ENCODE measurements around the gene CITED4. TPM values are rescaled to one million over a fixed set of nuclear protein-coding genes. Genes with fewer than 3 reads are reported as not detected.

The CITED4 gene
- total and polyA plus RNA-seq, 10 of the 15 experiments (the other 5 are each of a cell fraction or from before 2014, with no cell fraction given): 0.13 to 0.64 (median 0.26) TPM; not detected in 6

DNA sequence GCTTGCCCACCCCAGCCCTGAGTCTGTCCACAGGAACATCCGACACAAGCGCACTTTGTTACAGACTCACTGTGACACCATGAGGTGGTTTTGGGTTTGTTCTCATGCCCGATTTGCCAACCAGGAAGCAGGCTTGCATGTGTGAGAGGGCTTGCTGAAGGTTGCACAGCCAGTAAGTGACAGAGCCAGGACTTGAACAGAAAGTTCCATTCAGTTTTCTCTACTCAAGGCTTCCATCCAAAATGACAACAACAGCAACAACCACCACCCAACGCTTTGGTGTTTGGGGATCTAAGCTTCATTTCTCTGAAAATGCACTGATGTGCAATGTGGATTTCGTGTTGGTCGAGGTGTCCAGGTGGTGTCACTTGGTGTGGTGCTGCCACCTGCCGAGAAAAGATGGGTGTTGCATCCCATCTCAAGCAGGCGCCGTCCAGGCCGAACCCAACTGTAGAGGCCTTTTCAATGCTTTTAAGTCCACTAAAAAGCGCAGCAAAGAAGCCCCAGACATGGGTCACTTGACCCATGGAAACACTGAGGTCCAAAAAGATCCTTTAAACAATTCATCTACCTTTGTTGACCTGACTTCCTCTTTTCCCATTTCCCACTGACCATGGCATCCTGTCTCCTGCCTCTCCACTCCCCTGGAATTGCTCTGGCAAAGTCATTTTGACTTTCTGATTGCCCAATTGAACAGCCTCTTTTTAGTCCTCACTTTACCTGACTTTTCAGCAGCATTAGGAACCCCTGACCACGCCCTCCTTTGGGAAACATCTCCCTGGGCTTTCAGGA lies 12.2 kb downstream of the CITED4 start (continued):
- TF ChIP-seq, protein P1, sequence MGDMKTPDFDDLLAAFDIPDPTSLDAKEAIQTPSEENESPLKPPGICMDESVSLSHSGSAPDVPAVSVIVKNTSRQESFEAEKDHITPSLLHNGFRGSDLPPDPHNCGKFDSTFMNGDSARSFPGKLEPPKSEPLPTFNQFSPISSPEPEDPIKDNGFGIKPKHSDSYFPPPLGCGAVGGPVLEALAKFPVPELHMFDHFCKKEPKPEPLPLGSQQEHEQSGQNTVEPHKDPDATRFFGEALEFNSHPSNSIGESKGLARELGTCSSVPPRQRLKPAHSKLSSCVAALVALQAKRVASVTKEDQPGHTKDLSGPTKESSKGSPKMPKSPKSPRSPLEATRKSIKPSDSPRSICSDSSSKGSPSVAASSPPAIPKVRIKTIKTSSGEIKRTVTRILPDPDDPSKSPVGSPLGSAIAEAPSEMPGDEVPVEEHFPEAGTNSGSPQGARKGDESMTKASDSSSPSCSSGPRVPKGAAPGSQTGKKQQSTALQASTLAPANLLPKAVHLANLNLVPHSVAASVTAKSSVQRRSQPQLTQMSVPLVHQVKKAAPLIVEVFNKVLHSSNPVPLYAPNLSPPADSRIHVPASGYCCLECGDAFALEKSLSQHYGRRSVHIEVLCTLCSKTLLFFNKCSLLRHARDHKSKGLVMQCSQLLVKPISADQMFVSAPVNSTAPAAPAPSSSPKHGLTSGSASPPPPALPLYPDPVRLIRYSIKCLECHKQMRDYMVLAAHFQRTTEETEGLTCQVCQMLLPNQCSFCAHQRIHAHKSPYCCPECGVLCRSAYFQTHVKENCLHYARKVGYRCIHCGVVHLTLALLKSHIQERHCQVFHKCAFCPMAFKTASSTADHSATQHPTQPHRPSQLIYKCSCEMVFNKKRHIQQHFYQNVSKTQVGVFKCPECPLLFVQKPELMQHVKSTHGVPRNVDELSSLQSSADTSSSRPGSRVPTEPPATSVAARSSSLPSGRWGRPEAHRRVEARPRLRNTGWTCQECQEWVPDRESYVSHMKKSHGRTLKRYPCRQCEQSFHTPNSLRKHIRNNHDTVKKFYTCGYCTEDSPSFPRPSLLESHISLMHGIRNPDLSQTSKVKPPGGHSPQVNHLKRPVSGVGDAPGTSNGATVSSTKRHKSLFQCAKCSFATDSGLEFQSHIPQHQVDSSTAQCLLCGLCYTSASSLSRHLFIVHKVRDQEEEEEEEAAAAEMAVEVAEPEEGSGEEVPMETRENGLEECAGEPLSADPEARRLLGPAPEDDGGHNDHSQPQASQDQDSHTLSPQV (IDR thresholded peaks at IDR 0.05): no peak
- TF ChIP-seq JUND (IDR thresholded peaks at IDR 0.05; ENCODE audit: low read depth, low read length) (no peak), RELA (IDR thresholded peaks at IDR 0.05; ENCODE audit: borderline replicate concordance, partially characterized antibody) (peak; percentile 69), HDAC6 (IDR thresholded peaks at IDR 0.05; ENCODE audit: unreplicated experiment) (no peak), DPF2 (IDR thresholded peaks at IDR 0.05) (no peak), PAX8 (IDR thresholded peaks at IDR 0.05) (no peak), PML (IDR thresholded peaks at IDR 0.05; ENCODE audit: low read length) (no peak), POU2F2 (IDR thresholded peaks at IDR 0.05; ENCODE audit: borderline replicate concordance, low read depth, low read length) (0 out of 3 replicates have a peak, but pooled peaks have one; percentile 55), ZNF622 (IDR thresholded peaks at IDR 0.05) (no peak), STAT3 (IDR thresholded peaks at IDR 0.05; ENCODE audit: low read depth, low read length) (no peak), NBN (IDR thresholded peaks at IDR 0.05) (0 out of 2 replicates have a peak, but pooled peaks have one; percentile 35), NR2F1 (conservative IDR thresholded peaks at IDR 0.05) (no peak), KLF5 (IDR thresholded peaks at IDR 0.05; ENCODE audit: partially characterized antibody) (no peak), MTA3 (IDR thresholded peaks at IDR 0.05; ENCODE audit: borderline replicate concordance, low read length) (no peak), CREM (IDR thresholded peaks at IDR 0.05; ENCODE audit: low read depth) (no peak), YY1 (IDR thresholded peaks at IDR 0.05; ENCODE audit: low read depth, low read length) (0 out of 2 replicates have a peak, but pooled peaks have one; percentile 47), ZSCAN29 (IDR thresholded peaks at IDR 0.05) (no peak), BRCA1 (IDR thresholded peaks at IDR 0.05; ENCODE audit: low read depth, low read length) (no peak), CBX3 (IDR thresholded peaks at IDR 0.05; ENCODE audit: borderline replicate concordance, low read depth) (no peak)
- TF ChIP-seq, protein P2, sequence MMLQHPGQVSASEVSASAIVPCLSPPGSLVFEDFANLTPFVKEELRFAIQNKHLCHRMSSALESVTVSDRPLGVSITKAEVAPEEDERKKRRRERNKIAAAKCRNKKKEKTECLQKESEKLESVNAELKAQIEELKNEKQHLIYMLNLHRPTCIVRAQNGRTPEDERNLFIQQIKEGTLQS (IDR thresholded peaks at IDR 0.05; ENCODE audit: borderline replicate concordance, extremely low read depth, low read depth, low read length): no peak
- TF ChIP-seq, protein P3, sequence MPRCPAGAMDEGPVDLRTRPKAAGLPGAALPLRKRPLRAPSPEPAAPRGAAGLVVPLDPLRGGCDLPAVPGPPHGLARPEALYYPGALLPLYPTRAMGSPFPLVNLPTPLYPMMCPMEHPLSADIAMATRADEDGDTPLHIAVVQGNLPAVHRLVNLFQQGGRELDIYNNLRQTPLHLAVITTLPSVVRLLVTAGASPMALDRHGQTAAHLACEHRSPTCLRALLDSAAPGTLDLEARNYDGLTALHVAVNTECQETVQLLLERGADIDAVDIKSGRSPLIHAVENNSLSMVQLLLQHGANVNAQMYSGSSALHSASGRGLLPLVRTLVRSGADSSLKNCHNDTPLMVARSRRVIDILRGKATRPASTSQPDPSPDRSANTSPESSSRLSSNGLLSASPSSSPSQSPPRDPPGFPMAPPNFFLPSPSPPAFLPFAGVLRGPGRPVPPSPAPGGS (IDR thresholded peaks at IDR 0.05; ENCODE audit: borderline replicate concordance, insufficient read depth, low read depth, low read length, poor library complexity, severe bottlenecking): no peak
- TF ChIP-seq, protein P4, sequence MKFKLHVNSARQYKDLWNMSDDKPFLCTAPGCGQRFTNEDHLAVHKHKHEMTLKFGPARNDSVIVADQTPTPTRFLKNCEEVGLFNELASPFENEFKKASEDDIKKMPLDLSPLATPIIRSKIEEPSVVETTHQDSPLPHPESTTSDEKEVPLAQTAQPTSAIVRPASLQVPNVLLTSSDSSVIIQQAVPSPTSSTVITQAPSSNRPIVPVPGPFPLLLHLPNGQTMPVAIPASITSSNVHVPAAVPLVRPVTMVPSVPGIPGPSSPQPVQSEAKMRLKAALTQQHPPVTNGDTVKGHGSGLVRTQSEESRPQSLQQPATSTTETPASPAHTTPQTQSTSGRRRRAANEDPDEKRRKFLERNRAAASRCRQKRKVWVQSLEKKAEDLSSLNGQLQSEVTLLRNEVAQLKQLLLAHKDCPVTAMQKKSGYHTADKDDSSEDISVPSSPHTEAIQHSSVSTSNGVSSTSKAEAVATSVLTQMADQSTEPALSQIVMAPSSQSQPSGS (IDR thresholded peaks at IDR 0.05; ENCODE audit: low read length): no peak

All from GM12878 (cell line).